Mucosa of gallbladder (tissue), 1 donor: ENCODE measurements around the gene NT5DC3. TPM values are rescaled to one million over a fixed set of nuclear protein-coding genes. Genes with fewer than 3 reads are reported as not detected.
"Not testable (repeated sequence)": the region's sequence is repeated elsewhere in the genome, so short reads cannot be mapped to it uniquely, and the experiment has no call there.

Experiments used
- DNase-seq: peaks from one replicate; pipeline ENCODE4 v3.0.0-alpha.2; 2020; ENCODE audit warnings: low spot score
- total RNA-seq: library from RNA; stranded (reverse); gene quantifications from one replicate; pipeline ENCODE4 v1.2.1, GENCODE V29; 2021
- donor health status: DM: no; HTN: no; CAD: no.

NT5DC3 gene
- total RNA-seq, 1 donor from 2014 or later, result 17.0 TPM

DNA sequence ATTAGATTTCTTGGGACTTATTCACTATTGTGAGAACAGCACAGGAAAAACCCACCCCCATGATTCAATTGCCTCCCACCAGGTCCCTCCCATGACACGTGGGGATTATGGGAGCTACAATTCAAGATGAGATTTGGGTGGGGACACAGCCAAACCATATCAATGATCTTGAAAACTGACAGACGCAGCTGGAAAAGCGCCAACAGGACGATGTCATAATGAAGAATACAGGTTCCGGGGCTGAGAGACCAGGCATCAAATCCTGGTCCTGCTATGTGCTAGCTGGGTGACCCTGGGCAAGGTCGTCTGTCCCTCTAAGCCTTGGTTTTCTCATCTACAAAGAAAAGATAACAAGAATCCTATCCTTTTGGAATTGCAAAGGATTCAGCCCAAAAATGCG lies 31.4 kb downstream of the NT5DC3 start:
- not testable (repeated sequence) for DNase-seq

DNA sequence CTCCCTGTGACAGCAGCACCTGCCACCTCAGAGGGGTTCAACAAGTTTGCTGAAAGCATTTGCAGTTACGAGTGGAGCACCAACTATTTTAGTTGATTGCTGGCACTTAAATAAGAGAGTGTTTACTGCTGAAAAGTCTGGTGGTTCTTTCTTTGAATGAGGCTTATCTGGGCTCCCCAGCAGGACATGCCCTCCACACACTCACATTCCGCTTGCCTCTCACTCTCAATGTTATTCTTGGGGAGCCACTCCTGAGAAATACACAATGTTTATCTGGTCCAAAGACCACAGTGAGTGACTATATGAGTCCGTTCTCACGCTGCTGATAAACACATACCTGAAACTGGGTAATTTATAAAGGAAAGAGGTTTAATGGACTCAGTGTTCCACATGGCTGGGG lies 31.9 kb downstream of the NT5DC3 start:
- DNase-seq, result no peak

DNA sequence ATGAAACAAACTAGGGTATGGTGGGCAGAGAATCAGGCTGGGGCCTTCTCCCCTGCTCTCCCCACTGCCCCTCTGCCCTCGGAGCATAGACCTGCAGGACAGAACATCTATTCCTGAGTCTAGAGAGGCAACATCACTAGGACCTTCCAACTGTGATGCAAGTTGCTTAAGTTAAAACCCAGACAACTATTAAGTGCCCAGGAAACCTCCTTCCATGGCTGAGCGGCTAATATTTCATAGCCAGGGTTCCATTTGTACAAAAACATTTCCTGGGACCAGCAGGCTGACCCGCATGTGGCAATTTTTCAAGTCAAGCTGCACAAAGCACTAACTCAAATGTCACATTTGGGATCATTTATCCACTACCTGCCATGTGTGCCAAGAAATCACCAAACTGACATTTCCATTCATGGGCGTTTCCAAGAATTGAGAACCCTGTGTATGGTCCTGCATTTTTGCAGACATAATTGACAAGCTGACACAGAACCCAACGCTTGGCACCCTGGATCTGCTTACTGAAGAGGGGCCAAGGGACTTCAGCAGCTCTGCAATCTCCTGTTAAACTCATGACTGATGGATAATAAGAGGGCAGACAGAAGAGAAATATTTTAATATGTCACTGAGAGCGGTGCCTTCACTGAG lies 32.7 kb downstream of the NT5DC3 start:
- DNase-seq, result no peak

DNA sequence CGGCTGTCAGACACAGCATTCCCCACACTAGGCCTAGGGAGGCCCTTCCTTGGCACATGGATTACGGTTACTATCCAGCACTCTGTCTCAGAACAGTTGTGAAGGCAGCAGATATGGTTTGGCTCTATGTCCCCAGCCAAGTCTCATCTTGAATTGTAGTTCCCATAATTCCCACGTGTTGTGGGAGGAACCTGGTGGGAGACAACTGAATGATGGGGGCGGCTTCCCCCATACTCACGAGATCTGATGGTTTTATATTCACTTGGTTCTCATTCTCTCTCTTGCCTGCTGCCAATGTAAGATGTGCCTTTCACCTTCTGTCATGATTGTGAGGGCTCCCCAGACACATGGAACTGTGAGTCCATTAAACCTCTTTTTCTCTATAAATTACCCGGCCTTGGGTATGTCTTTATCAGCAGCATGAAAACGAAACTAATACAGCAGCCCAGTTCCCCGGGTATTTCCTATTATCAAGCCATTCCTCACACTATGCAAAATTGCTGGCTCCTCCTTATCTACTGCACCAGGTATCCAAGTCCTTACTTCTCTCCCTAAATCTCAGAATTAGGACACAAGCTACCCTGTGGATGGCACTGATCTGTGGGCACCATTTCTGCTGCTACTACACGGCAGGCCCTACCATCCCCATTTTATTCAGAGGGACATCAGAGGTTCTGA lies 33.3 kb downstream of the NT5DC3 start:
- no peak for DNase-seq

DNA sequence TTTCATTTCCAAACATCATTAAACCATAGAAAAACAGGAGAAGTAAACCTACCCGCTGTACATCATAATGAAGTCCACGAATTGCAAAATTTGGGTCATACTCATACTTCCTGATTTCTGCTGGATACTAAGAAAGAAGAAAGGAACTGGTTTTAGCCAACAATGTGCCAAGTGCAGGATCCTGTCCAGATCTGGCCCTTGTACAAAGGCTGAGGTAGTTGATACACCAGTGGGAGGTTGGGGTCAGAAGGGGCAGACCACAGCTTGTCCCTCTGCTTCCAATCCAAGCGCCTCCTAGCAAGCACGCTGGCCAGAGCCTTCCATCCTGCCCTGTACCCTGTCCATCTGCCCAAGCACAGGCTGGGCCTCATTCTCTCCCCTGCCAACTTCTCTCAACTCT lies 34.2 kb downstream of the NT5DC3 start:
- no peak for DNase-seq

DNA sequence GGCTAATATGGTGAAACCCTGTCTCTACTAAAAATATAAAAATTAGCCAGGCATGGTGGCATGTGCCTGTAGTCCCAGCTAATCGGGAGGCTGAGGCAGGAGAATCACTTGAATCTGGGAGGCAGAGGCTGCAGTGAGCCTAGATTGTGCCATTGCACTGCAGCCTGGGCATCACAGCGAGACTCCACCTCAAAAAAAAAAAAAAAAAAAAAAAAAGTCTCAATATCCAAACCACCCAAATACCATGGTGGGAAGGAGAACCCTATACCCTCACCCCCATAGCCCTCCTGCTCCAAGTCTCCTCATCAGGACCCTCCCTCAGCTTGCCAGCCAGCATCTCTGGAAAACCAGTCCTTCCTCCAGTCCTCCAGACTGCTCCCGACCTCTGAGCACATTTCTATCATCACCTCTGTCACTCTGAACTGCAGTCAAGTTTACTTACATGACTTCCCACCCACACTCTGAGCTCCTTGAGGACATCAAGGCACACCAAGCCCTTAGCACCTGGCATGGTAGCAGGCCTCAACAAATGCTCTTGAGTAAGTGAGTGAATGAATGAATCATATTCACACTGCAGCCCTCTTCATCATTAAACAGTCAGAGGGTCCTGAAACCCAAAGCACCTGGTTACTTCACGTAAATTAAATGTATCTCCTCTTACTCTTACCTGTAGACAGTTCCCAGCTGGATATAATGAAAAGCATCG lies 35.2 kb downstream of the NT5DC3 start:
- no peak for DNase-seq

DNA sequence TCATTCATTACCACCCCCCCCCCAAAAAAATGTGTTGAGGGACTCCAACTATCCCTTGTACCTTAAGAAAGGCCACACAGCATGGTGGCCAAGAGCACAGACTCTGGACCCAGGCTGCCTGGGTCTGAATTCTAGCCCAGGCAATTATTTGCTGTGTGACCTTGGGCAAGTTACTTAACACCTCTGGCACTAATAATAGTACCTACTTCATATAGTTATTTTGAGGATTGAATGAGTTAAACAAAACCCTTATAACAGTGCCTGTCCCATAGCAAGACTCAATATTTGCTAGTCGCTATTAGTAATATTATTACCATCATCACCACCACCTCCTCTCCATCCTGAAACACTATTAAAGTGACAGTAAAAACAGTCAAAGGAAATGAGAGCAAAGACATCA lies 37.2 kb downstream of the NT5DC3 start:
- no peak for DNase-seq

DNA sequence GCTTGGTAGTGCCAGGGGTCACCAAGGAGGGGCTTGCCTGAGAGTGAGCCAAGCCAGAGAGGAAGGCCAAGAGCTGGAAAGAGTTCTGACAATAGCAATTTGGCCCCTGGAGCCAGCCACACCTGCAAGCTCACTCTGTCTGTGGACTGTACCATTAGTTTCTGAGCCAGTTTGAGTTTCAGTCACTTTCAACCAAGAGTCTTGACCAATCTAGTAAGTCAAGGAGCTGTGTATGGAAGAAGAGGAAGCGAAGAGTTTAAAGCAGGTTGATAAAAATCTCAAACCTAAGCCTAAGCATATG lies 38.5 kb downstream of the NT5DC3 start:
- DNase-seq, result peak; percentile 26

DNA sequence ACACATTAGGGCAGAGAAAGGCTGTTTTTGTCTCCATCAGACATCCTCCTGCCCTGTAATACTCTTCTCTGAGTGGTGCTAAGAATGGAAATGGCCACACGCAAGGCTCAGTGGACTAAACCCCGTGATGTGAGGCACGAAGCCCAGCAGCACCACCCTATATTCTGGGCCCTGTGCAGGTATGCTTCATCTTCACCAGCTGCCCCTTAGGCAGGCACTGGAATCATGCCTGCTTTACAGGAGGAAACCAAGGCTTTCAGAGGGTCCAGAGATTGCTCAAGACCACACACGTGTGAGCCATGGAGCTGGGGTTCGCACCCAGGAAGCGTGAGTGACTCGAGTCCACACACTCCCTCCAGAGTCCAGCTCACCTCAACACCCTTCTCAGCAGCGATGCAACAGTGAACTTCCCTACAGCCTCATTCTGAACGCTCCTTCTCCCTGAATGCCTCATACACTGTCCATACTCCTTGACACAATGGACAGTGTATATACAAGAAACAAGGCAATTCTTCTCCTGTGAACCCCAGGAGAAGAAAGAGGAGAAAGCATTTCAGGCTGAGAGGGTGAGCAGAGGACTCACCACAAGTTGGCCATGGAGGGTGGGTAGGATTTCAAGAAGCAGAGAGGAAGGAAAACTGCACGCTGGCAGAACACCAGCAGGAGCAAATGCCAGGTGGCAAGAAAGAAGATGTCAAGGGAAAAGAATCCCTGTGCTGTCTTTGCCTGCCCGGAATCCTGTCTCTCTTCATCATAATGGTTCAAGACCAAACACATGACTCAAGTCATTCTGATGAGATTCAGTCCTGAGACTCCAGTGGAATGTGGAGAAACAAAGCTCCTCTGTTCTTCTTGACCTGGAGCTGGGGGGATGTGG lies 39.1 kb downstream of the NT5DC3 start:
- DNase-seq, result no peak

DNA sequence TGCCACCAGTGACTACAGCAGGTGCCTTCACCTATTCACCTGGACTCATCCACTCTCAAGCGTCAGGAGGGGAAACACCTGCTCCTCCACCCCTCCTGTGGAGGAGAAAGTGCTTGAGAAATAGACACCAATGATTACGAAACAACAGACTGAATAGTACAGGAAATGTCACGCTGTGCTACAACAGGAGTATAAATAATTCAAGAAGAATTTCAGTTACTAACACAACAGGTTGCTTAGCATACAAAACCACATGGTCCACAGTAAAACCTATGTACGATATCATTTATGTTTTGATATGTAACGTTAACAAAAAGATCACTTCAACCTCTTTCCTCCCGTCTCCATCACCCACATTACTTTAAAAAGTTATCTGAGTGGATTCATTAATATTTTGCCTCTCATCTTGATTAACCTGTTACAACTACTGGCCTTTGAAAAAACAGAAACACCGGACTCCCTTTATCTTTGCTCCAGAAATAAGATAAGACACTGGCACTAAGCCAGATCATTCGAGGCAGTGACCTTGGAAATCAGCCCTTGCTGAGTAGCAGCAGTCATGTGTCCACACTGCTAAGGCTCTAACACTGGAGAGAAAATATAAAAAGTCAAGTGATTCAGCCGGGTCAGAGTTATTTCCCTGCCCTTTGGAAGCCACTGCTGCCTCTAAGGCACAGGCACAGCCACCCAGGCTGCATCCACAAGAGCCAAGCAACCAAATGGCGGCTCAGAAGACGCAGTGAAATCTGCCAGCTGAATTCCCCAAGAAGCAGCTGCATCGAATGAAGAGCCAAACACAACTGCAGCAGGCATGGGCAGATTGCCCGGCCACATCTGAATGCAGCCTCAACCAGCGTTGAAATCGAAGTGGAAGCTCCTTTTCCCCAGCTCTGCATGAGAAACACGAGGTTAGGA lies 40.9 kb downstream of the NT5DC3 start:
- DNase-seq, result peak; percentile 86

DNA sequence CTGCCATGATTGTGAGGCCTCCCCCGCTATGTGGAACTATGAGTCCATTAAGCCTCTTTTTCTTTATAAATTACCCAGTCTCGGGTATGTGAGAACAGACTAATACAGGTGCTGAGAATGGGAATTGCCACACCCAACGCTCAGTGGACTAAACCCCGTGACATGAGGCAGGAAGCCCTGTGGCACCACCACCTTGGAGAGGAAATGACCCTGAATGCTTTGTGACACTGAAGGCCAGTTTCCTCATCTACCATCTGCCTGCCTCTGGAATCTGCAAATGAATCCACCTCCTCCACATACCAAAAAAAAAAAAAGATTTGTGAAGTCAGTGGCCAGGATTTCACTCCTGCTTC lies 41.6 kb downstream of the NT5DC3 start:
- peak; percentile 38 for DNase-seq

DNA sequence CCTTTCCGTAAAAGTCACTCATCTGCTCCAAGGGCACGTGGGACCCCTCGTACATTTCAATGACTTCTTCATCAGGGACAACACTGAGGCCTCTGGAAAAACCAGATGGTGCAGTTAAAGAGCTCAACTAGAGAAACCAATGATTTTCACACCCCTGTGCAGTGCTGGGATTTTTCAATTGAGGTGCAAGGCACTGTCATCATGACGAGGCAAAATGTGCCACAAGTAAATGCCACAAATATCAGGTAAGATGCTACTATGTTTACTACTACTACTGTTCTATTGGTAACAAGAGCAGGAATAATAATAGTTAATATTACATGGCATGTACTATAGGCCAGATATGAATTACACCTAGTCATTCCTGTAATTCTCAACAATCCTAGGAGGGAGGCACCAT lies 42.4 kb downstream of the NT5DC3 start:
- DNase-seq, result no peak

DNA sequence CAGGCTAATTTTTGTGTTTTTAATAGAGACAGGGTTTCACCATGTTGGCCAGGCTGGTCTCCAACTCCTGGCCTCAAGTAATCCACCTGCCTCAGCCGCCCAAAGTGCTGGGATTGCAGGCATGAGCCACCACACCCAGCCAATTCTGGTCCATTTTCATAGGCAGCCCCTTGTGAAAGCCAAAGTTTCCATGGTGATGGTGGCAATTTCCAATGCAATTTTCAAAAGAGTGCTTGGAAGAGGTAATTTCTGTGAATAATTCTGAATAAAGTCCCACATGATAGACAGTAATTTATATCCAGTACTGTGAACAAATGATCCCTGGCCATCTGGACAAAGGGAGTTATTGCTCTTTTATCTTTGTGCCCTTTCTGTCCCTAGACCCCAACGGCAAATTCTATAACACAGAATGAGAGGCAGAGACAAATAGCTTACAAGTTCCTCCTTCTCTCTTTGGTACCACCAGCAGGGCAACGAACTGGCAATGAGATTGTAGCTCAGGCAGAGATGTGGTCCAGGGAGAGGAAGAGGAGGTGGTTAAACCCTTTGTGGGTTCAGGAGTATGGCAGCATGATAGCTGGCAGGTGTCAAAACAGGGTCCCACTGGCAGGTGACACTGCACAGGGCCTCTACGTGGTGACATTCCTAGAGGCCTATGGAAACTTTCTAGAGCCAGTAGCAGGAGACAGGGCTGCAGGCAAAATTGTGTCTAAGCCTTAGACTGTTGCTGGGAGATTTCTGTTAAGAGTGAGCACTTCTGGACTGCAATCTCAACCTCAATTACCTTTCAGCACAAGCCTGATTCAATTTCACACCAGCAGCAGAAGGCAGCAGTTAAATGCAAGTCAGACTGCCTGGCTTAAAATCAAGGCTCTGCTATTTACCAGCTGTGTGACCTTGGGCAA lies 46.5 kb downstream of the NT5DC3 start:
- DNase-seq, result no peak

DNA sequence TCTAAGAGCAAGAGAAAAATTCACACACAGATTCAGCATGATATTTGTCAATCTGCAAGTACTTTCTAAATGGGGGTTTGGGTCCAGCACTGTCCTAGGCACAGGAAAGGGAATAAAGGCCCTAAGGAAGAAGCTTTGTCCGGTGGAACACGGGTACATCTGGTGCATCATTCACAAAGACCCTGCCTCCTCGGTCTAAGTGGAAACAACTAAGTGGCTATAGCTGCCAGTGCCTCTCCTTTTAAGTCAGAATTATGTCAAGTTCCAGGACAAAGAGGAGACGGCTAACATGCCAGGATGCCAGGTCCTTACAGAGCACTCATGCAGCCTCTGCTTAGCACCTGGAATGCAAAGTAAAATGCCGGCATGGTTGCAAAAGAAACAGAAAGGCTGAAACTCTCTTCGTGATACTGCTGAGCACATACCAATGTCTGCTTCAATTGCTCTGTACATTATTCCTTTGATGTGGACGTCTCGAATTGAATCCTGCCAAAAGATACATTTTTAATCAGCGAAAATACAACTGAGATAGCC lies 47.5 kb downstream of the NT5DC3 start:
- DNase-seq, result no peak

DNA sequence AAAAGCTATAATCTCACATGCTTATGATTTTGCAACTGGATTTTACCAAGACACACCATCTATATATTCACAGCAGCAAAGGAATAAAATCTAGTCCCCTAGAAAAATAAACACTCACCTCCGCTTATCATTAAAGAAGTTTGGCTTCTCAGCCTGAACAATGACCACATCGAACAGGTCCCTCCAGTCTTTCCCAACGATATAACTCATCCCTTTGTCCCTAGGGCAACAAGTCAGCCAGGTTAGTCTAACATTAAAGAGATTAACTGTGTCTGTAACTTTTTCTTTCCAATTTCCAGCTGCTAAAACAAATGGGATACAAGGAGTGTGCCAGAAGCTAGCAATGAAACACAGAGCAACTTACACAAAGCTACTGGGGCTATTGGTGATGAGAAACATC lies 48.0 kb downstream of the NT5DC3 start:
- DNase-seq, result no peak

DNA sequence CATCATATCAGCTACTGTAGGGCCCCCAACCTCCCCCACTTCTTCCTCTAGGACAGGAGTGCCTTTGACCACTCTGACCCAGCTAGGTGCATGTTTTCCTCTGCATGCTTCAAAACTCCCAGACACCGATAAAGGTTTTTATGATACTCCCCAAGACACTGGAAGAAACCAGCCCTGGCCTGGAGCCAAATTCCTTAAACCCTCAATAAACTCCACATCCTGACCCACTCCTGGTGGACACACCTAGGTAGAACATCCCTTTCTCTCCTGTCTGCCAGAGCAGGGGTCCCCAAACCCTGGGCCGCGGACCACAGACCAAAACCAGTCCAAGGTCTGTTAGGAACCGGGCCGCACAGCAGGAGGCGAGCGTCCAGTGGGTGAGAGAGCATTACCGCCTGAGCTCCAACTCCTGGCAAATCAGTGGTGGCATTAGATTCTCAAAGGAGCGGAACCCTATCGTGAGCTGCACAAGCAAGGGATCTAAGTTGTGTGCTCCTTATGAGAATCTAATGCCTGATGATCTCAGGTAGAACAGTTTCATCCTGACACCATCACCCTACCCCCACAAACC lies 49.6 kb downstream of the NT5DC3 start:
- DNase-seq, result no peak

DNA sequence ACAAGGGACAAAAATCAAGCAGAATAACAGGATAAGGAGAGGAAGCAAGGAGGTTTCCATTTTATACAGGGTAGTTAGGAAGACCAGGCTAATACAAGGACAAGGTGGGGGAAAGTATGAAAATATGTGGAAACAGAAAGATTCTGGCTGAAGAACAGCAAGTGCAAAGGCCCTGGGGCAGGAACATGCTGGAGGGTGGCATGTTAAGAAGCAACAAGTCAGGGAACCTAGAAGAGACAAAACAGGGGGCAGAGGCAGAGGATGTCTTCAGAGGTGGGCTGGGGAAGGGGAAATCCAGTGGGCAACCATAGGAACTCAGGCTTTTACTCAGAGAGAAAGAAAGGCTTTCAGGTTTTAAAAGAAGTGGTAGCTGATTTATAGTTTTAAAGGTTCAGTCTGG lies 54.8 kb downstream of the NT5DC3 start:
- DNase-seq, result no peak

DNA sequence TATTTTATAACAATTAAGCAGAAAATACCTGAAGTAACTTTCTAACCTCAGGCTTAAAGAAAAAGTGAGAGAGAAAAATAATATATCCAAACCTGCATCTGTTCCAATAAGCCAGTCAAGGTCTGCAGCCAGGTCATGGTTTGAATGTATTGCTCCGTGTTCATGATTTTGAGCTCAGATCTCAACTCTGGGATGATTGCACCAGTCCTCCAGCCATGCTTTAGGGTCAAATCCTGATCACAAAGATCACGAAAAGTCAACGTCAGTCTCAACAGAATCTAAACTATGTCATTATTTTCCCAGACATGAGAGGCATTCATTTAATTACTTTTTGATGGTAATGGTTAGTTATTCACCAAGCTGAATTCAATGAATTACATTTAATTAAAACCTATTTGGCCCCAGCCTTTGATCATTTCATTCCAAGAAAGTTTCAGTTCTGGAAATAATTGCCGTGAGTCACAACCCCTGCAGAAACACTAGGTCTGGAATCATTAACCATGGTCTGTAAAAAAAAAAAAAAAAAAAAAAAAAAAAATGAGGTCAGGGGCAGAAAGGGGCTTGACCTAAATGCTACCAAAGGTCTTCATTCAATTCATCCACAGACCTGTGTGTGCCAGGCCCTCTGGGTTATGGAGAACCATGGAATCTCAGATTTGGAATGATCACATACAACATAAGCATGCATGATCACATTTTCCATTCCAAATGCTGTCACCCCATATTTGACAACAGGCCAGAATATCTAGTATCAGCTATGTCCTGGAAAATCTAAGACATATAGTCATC lies 55.6 kb downstream of the NT5DC3 start:
- no peak for DNase-seq
